Transverse colon (tissue), 4 donors: ENCODE measurements around the gene ATRAID.

Source experiments
- EP300 ChIP-seq: sonication (generic); formaldehyde crosslinking; IDR thresholded peaks from one replicate; pipeline ENCODE4 v1.6.1; 2017; ENCODE audit warnings: antibody characterized with exemption, low read depth
- POLR2A ChIP-seq: fragments of 450-650 bp; IDR thresholded peaks from one replicate; pipeline ENCODE4 v1.6.1; 2016; ENCODE audit warnings: antibody characterized with exemption, mild to moderate bottlenecking, moderate library complexity
- POLR2AphosphoS5 ChIP-seq, 3 donors: sonication (generic); formaldehyde crosslinking; IDR thresholded peaks; one replicate each; pipeline ENCODE4 v1.6.1; 2016; ENCODE audit warnings: antibody characterized with exemption in 3 of 3
- TF ChIP-seq, protein P1 (sequence below), 5 experiments: fragments of 200-600 bp in 3 of 5; fragments of 450-650 bp in 2 of 5; sonication (generic) in 3 of 5; IDR thresholded peaks; 1 replicate in 2 of 5; 2 replicates in 3 of 5; pipeline ENCODE4 v1.5.1; 2016 to 2017; ENCODE audit warnings: antibody characterized with exemption in 5 of 5, inconsistent platforms in 3 of 5, mild to moderate bottlenecking in 2 of 5, moderate library complexity in 1 of 5

DNA sequence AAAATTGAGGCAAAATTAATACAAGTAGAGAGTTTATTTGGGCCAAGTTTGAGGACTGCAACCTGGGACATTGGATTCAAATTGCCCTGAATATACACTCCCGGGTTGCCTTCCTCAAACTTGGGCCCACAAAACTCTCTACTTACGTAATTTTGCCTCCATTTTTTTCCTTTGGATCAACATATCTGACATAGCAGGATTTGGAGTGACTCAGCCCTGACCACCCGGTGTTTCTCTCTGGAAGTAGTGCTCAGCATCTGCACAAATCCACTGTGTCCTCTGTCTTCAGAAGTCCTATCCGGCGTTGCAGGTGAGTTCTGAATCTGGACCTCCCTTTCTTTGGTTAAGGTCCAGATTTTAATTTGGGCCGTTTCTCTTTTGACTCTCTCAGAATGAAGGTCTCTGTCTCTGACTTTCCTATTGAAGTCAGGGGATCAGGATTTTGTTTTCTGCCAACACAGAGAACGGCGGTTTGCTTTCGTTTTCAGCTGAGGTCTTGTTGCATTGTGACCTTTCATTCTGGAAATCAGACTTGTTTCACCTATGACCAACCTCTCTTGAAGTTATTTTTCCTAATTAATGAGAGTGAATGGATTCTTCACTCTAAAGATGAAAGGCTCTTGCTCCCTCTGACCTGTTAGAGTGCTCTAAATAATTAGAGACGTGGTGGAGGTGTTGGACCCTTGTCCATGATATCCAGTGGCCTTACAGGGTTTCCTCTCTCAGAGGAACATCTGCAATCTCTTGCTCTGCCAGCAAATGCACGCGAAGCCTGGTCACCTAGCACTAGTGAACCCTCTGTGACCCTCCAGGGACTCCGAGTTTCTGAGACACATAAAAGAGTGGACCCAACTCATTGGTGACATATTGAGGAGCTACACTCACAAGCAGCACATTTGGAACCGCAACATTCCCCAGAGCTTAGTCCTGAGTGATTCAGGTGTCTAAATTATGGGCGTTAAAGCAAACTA is 49.4 kb upstream of the ATRAID start:
- TF ChIP-seq, protein P1, sequence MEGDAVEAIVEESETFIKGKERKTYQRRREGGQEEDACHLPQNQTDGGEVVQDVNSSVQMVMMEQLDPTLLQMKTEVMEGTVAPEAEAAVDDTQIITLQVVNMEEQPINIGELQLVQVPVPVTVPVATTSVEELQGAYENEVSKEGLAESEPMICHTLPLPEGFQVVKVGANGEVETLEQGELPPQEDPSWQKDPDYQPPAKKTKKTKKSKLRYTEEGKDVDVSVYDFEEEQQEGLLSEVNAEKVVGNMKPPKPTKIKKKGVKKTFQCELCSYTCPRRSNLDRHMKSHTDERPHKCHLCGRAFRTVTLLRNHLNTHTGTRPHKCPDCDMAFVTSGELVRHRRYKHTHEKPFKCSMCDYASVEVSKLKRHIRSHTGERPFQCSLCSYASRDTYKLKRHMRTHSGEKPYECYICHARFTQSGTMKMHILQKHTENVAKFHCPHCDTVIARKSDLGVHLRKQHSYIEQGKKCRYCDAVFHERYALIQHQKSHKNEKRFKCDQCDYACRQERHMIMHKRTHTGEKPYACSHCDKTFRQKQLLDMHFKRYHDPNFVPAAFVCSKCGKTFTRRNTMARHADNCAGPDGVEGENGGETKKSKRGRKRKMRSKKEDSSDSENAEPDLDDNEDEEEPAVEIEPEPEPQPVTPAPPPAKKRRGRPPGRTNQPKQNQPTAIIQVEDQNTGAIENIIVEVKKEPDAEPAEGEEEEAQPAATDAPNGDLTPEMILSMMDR (IDR thresholded peaks at IDR 0.05) = no peak
- TF ChIP-seq POLR2AphosphoS5 (IDR thresholded peaks at IDR 0.05) = no peak
- no peak for TF ChIP-seq POLR2A
- no peak for TF ChIP-seq EP300
